ENCODE data around the gene KIF18B. TPM values are rescaled to one million over a fixed set of nuclear protein-coding genes. Genes with fewer than 3 reads are reported as not detected.

KIF18B gene
- total and polyA plus RNA-seq, 2 of the 13 experiments (the other 11 are each of a cell fraction or from before 2014, with no cell fraction given), result 15.2 to 15.3 TPM

DNA sequence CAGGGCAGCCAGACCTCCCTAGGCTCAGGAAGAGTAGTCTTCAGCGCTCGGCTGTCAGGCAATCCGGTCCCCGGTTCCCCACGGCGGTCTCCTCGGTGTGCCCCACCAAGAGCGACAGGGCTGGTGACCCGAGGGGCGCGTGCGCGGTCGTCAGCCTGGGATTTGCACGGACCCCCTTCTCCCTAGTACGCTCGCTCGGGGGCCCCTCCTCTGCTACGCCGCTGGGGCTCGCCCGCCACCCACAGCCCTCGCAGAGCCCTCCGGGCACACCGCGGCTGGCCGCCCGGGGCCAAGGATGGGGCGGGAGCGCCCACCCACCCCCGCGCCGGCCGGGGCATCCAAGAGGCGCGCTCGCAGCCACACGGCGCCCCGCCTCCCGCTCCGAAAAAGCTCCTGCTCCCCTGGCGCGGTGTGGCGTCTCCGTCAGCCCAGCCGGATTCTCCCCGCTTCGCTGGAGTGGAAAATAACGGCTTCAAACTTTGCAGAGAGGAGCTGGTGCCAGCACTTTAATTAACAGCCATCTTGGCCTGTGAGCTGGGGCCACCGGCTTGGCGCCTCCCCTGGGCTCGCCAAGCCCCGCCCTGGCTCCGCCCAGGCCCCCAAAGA is 22.7 kb upstream of the KIF18B start:
- ChIA-PET CTCF (ENCODE audit: low intra/inter-chr PET ratio, low total read pairs) (no interaction called here), POLR2A (no interaction called here)
- peaks cover 36 to 72% of the 10 kb centered on the region in 2 experiments for H3K27me3 ChIP-seq (ENCODE audit: control insufficient read depth in 1 of 2, insufficient read depth in 2 of 2, low read length in 2 of 2)
- peak overlapping the region; percentile 73 for H3K4me2 ChIP-seq (ENCODE audit: low read depth, low read length)
- no peak overlapping the region for H2AFZ ChIP-seq (ENCODE audit: low read length)
- FAIRE-seq, result no peak
- BruUV-seq (replicated peaks), result no TSS peak
- H3K9ac ChIP-seq (ENCODE audit: insufficient read depth, low read depth, low read length), result peak overlapping the region; percentile 30; the same call in 1 of the 2 replicates
- no peaks in the 10 kb centered on the region for H3K9me3 ChIP-seq (ENCODE audit: low read length)
- H3K36me3 ChIP-seq (replicated peaks in 1 of 2; ENCODE audit: control insufficient read depth in 1 of 2, insufficient read depth in 2 of 2, low read length in 2 of 2), result no peaks in the 10 kb centered on the region
- H4K20me1 ChIP-seq (ENCODE audit: insufficient read depth, low read length), result no peaks in the 10 kb centered on the region
- intact Hi-C loops (cut with micrococcal nuclease; ENCODE audit: unreplicated experiment) (no loop called here), in situ Hi-C loops (cut with HindIII; ENCODE audit: extremely low pct_ligation_motif_present, low pct_unique_long_range_greater_than_20kb) (no loop called here)
- no peak overlapping the region for H3K27ac ChIP-seq (ENCODE audit: extremely low read length, insufficient read depth, low read length)
- peak overlapping the region; percentile 48 to 71 (median 49) for H3K4me3 ChIP-seq (replicated peaks in 1 of 3; ENCODE audit: insufficient read depth in 1 of 3, low read depth in 2 of 3, low read length in 3 of 3)
- DNase-seq (ENCODE audit: low spot score), result no peak
- WGBS (ENCODE audit: low lambda C conversion rate), result no CpG with 5 or more reads among the region's 55 CpGs
- no peaks in the 10 kb centered on the region for H3K79me2 ChIP-seq (ENCODE audit: insufficient read depth, low read length)
- ATAC-seq, result peak; percentile 8; the same call in 2 of the 3 replicates
- H3K4me1 ChIP-seq (ENCODE audit: insufficient read depth, low read length), result peaks cover 36% of the 10 kb centered on the region
- TF ChIP-seq ZNF766 (CRISPR knock-in tag; IDR thresholded peaks at IDR 0.05; ENCODE audit: borderline replicate concordance), result no peak
- TF ChIP-seq GABPB1 (CRISPR knock-in tag; IDR thresholded peaks at IDR 0.05), result peak; percentile 33; the same call in 1 of the 2 replicates
- 0 out of 2 replicates have a peak, but pooled peaks have one; percentile 51 for TF ChIP-seq MTF2 (CRISPR knock-in tag; IDR thresholded peaks at IDR 0.05; ENCODE audit: borderline replicate concordance)
- 0 out of 2 replicates have a peak, but pooled peaks have one; percentile 14 for TF ChIP-seq ZBTB38 (CRISPR knock-in tag; IDR thresholded peaks at IDR 0.05)
- peak; percentile 86; the same call in 1 of the 2 replicates for TF ChIP-seq EZH2 (conservative IDR thresholded peaks at IDR 0.05; ENCODE audit: low read depth, low read length)
- TF ChIP-seq, protein P1, sequence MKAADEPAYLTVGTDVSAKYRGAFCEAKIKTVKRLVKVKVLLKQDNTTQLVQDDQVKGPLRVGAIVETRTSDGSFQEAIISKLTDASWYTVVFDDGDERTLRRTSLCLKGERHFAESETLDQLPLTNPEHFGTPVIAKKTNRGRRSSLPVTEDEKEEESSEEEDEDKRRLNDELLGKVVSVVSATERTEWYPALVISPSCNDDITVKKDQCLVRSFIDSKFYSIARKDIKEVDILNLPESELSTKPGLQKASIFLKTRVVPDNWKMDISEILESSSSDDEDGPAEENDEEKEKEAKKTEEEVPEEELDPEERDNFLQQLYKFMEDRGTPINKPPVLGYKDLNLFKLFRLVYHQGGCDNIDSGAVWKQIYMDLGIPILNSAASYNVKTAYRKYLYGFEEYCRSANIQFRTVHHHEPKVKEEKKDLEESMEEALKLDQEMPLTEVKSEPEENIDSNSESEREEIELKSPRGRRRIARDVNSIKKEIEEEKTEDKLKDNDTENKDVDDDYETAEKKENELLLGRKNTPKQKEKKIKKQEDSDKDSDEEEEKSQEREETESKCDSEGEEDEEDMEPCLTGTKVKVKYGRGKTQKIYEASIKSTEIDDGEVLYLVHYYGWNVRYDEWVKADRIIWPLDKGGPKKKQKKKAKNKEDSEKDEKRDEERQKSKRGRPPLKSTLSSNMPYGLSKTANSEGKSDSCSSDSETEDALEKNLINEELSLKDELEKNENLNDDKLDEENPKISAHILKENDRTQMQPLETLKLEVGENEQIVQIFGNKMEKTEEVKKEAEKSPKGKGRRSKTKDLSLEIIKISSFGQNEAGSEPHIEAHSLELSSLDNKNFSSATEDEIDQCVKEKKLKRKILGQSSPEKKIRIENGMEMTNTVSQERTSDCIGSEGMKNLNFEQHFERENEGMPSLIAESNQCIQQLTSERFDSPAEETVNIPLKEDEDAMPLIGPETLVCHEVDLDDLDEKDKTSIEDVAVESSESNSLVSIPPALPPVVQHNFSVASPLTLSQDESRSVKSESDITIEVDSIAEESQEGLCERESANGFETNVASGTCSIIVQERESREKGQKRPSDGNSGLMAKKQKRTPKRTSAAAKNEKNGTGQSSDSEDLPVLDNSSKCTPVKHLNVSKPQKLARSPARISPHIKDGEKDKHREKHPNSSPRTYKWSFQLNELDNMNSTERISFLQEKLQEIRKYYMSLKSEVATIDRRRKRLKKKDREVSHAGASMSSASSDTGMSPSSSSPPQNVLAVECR (CRISPR knock-in tag; IDR thresholded peaks at IDR 0.05; ENCODE audit: borderline replicate concordance), result 0 out of 2 replicates have a peak, but pooled peaks have one; percentile 13
- TF ChIP-seq HNRNPLL (IDR thresholded peaks at IDR 0.05; ENCODE audit: low read depth, low read length, poor library complexity, severe bottlenecking), result peak; percentile 39
- 0 out of 2 replicates have a peak, but pooled peaks have one; percentile 23 for TF ChIP-seq ZFP91 (CRISPR knock-in tag; IDR thresholded peaks at IDR 0.05; ENCODE audit: borderline replicate concordance)
- TF ChIP-seq ZNF556 (CRISPR knock-in tag; IDR thresholded peaks at IDR 0.05; ENCODE audit: borderline replicate concordance), result 0 out of 2 replicates have a peak, but pooled peaks have one; percentile 44
- peak; percentile 38; the same call in 1 of the 2 replicates for TF ChIP-seq MTA1 (CRISPR knock-in tag; IDR thresholded peaks at IDR 0.05; ENCODE audit: borderline replicate concordance)
- TF ChIP-seq, protein P2, sequence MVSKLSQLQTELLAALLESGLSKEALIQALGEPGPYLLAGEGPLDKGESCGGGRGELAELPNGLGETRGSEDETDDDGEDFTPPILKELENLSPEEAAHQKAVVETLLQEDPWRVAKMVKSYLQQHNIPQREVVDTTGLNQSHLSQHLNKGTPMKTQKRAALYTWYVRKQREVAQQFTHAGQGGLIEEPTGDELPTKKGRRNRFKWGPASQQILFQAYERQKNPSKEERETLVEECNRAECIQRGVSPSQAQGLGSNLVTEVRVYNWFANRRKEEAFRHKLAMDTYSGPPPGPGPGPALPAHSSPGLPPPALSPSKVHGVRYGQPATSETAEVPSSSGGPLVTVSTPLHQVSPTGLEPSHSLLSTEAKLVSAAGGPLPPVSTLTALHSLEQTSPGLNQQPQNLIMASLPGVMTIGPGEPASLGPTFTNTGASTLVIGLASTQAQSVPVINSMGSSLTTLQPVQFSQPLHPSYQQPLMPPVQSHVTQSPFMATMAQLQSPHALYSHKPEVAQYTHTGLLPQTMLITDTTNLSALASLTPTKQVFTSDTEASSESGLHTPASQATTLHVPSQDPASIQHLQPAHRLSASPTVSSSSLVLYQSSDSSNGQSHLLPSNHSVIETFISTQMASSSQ (IDR thresholded peaks at IDR 0.05; ENCODE audit: low read depth), result no peak
- TF ChIP-seq, protein P2 (CRISPR knock-in tag; IDR thresholded peaks at IDR 0.05; ENCODE audit: borderline replicate concordance), result 0 out of 2 replicates have a peak, but pooled peaks have one; percentile 18
- TF ChIP-seq ELF4 (CRISPR knock-in tag; IDR thresholded peaks at IDR 0.05; ENCODE audit: borderline replicate concordance), result no peak
